Hematopoietic multipotent progenitor cell treated with erythropoietin and hydrocortisone succinate and interleukin-3 and kit ligand, for 4 days (in vitro differentiated cells): ENCODE measurements around the gene ZNF195.
A peak's percentile ranks its signal among the peaks of the same experiment; 100 is the strongest.
"Not testable (repeated sequence)": the region's sequence is repeated elsewhere in the genome, so short reads cannot be mapped to it uniquely, and the experiment has no call there.

ENCODE experiments used
- DNase-seq: peaks from one replicate; pipeline ENCODE4 v3.0.0-alpha.2; 2015

Gene ZNF195

DNA sequence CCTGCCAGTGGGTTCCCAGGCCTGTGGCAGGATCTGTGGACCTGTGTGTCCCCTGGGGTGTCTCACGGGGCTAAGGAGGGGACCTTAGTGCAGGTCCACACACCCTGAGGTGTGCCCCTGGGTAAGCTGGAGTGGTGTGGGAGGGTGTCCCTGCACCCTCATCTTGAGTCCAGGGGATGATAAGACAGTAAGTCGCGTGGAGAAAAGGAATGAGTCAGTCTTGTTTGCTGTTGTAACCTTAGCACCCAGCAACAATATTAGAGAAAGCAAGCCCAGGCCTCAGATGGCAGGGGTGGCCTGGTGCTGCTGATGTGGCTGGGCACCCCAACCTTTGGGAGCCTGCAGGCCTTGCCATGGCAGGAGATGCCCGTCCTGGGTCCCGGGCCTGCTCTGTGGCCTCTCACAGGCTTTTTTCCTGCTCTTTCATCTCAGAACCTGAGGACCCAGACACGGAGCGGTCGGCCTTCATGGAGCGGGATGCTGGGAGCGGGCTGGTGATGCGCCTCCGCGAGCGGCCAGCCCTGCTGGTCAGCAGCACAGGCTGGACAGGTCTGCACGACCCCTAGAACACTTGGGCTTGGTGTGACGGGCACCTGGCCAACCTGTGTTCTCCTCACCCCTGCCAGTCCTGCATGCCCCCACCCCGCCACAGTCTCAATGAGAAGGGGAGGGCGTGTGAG is 23.4 kb upstream of the ZNF195 start:
- DNase-seq, result not testable (repeated sequence)

- peak; percentile 69 for DNase-seq
Observed at GRCh38 chr11:3401052-3401451, 22.1 kb upstream of the ZNF195 start.

GRCh38 chr11:3398509-3398908 is 19.6 kb upstream of the ZNF195 start:
- DNase-seq, result not testable (repeated sequence)

GRCh38 chr11:3398106-3398505 is 19.2 kb upstream of the ZNF195 start:
- not testable (repeated sequence) for DNase-seq

- not testable (repeated sequence) for DNase-seq
Observed at GRCh38 chr11:3397210-3397609, 18.3 kb upstream of the ZNF195 start.

- not testable (repeated sequence) for DNase-seq
Observed at GRCh38 chr11:3395468-3395867, 16.5 kb upstream of the ZNF195 start.

GRCh38 chr11:3394956-3395355 is 16.0 kb upstream of the ZNF195 start:
- not testable (repeated sequence) for DNase-seq

GRCh38 chr11:3393450-3393849 is 14.5 kb upstream of the ZNF195 start:
- DNase-seq, result not testable (repeated sequence)

DNA sequence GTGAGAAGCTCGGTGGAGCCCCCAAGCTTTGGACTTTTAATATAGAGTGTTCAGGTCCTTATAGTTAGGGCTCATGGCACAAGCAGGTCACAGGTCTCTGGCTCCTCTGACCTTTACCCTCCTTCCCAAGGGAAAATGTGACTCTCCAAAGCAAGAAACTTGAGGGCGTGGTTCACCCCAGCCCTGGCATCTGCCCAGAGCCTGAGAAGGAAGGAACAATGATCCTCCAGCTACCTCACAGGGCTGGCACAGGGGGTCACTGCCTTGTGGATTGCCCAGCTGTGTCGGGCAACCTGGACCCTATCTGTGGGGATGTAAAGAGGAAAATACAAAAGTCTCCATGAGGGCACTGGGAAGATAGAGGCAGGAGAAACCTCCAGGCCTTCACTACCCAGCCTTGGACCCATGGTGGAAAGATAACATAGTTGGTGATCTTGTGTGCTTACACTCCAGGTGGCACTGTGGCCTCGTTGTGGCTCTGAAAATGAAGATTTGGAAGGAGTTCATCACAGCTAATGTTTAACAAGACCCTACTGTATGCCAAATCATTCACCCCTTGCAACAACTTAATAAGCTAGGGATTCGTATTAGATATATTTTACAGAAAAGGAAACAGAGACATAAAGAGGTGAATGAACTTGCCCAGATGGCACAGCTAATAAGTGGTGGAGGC is 3.8 kb upstream of the ZNF195 start:
- DNase-seq, result no peak

- DNase-seq, result no peak
Observed at GRCh38 chr11:3381794-3382193, 2.8 kb upstream of the ZNF195 start.

DNA sequence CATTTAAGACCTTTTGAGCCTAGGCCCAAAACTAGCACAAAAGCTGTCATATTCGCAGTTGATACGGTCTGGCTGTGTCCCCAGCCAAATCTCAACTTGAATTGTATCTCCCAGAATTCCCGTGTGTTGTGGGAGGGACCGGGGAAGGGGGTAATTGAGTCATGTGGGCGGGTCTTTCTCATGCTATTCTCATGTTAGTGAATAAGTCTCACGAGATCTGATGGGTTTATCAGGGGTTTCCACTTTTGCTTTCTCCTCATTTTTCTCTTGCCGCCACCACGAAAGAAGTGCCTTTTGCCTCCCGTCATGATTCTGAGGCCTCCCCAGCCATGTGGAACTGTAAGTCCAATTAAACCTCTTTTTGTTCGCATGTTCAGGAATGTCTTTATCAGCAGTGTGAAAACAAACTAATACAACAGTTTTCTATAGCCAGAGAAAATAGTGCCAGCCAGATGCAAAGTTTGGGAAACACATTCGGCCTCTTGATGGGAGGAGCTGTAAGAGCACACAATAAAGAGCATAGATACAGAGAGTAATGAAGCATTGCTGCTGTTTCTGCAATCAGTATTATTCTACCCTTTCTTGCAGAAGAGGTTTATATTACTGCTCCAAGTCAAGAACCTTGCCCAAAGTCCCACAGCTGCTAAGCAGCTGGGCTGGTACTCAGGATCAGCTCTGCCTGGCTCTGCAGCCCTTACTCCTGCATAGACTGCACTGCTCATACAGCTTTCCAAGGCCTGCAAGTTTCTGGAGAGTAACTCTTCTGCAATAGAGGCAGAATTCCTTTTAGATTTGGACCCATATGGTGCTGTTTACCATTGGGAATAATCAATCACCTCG is 2.0 kb upstream of the ZNF195 start:
- DNase-seq, result no peak

- no peak for DNase-seq
Observed at GRCh38 chr11:3375552-3375951, 3.4 kb downstream of the ZNF195 start.

- no peak for DNase-seq
Observed at GRCh38 chr11:3370311-3370870, 8.6 kb downstream of the ZNF195 start.

GRCh38 chr11:3369366-3369765 is 9.6 kb downstream of the ZNF195 start:
- no peak for DNase-seq

DNA sequence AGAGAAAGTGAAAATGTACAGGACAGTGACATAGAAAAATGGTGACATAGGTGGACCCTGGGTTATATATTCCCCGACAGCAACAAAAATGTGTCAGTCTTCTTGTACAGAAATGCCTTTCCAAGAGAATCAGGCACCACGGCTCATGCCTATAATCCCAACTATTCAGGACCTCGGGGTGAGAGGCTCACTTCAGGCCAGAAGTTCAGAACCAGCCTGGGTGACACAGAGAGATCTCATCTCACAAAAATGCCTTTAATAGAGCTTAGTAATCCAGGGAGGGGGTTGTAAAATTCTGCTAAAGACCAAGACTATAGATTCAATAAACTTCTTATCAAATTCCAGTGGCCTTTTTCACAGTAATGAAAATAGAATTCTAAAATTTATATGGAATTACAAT is 10.7 kb downstream of the ZNF195 start:
- no peak for DNase-seq

DNA sequence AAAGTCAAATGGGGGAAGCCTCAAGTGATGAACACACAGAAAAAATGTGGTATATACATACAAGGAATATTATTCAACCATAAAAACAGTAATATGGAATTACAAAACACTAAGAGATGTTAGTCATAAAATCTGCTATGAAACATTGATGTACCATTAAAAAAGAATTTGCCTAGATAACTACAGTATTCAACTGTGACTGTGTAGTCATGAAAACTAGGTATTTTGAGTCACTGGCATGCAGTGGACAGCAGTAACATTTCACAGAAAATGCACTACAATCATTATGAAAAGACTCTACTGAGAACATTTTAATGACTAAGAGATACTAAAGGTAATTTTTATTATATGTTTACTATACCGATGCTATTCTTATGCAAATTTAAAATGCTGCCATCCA is 11.7 kb downstream of the ZNF195 start:
- no peak for DNase-seq

- DNase-seq, result peak; percentile 14
Observed at GRCh38 chr11:3359092-3359824, 19.7 kb downstream of the ZNF195 start.

- no peak for DNase-seq
Observed at GRCh38 chr11:3357994-3358676, 20.8 kb downstream of the ZNF195 start.

DNA sequence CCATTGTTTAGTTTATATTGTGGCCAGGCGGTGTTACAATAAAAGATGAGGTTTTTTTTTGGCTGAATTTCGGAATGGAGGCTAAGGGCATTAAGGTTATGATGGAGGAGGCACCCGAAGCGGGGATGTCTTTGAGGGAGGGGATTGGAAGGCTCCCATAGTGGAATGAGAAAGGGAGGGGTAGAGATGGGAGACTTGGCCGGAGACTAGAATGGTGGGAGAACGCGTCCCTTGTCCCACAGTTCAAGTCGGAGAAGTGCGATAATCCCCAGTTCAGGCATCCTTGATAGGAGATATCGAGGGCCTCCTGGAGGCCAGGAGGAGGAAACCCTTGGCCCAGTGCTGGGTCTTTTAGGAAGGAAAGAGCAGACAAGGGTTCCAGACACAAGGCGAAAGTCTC is 21.6 kb downstream of the ZNF195 start:
- DNase-seq, result no peak

GRCh38 chr11:3356858-3357257 is 22.1 kb downstream of the ZNF195 start:
- no peak for DNase-seq

GRCh38 chr11:3353066-3353465 is 25.9 kb downstream of the ZNF195 start:
- no peak for DNase-seq

DNA sequence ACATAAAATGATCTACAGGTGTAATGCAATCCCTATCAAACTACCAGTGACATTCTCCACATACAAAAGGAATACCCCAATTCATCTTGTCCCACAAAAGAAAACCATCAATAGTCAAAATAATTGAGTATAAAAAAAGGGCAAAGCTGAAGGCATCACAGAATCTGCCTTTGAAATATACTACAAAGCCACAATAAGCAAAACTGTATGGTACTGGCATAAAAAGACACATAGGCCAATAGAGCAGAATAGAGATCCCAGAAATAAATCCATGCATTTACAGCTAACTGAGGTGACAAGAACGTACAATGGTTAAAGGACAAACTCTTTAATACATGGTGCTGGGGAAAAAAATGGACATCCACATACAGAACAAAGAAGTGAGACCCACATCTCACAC is 31.8 kb downstream of the ZNF195 start:
- DNase-seq, result no peak
